Sigmoid colon (tissue), 7 donors: ENCODE measurements around the gene NFIB. TPM values are rescaled to one million over a fixed set of nuclear protein-coding genes. Genes with fewer than 3 reads are reported as not detected.
A peak's percentile ranks its signal among the peaks of the same experiment; 100 is the strongest.

Experiments used
- DNase-seq: peaks from one replicate; pipeline ENCODE4 v3.0.0-alpha.2; 2019
- H3K27ac ChIP-seq, 4 donors: fragments of 200-600 bp; sonication (generic); one replicate each; pipeline ENCODE4 v1.5.1; 2016 to 2019; ENCODE audit warnings: mild to moderate bottlenecking in 1 of 4
- H3K27me3 ChIP-seq, 3 donors: fragments of 200-600 bp; sonication (generic); one replicate each; pipeline ENCODE4 v1.5.1; 2019; ENCODE audit warnings: mild to moderate bottlenecking in 1 of 3
- H3K36me3 ChIP-seq, 4 donors: fragments of 200-600 bp; sonication (generic); one replicate each; pipeline ENCODE4 v1.5.1; 2016 to 2019
- H3K4me1 ChIP-seq, 4 donors: fragments of 200-600 bp; sonication (generic); one replicate each; pipeline ENCODE4 v1.5.1; 2017 to 2019
- H3K4me3 ChIP-seq, 4 donors: fragments of 200-600 bp; sonication (generic); one replicate each; pipeline ENCODE4 v1.5.1; 2017 to 2019; ENCODE audit warnings: mild to moderate bottlenecking in 2 of 4, moderate library complexity in 1 of 4
- H3K9me3 ChIP-seq, 4 donors: fragments of 200-600 bp in 3 of 4; sonication (generic) in 3 of 4; one replicate each; pipeline versions ENCODE4 v1.5.1 to v1.6.1; 2013 to 2019
- EP300 ChIP-seq, 4 donors: sonication (generic); formaldehyde crosslinking; IDR thresholded peaks; one replicate each; pipeline ENCODE4 v1.6.1; 2017; ENCODE audit warnings: antibody characterized with exemption in 4 of 4
- POLR2A ChIP-seq, 2 donors: fragments of 450-650 bp; IDR thresholded peaks; one replicate each; pipeline ENCODE4 v1.6.1; 2016; ENCODE audit warnings: antibody characterized with exemption in 2 of 2, mild to moderate bottlenecking in 2 of 2, moderate library complexity in 2 of 2
- POLR2AphosphoS5 ChIP-seq, 4 donors: sonication (generic); formaldehyde crosslinking; IDR thresholded peaks; one replicate each; pipeline ENCODE4 v1.6.1; 2017; ENCODE audit warnings: antibody characterized with exemption in 4 of 4
- WGBS, 2 donors: extraction: QIAGEN DNeasy Blood & Tissue Kit; methylation state at CpG; one replicate each; pipeline ENCODE4 v1.1.7; 2013; 5-methylcytosine and 5-hydroxymethylcytosine counted together
- intact Hi-C: fragments of 100-400 bp; cut with DNase I; formaldehyde crosslinking; loops from one replicate; pipeline ENCODE4 v1.15.1; 2023
- polyA plus RNA-seq, 3 donors: library from polyadenylated mRNA; stranded (reverse); fragments of 200-250 nt; gene quantifications; one replicate each; pipeline ENCODE4 v1.2.3, GENCODE V29; 2013
- total RNA-seq, 4 donors: library from RNA; depleted of rRNA; stranded (reverse); fragments of >200 nt; gene quantifications; one replicate each; pipeline ENCODE4 v1.1.0, GENCODE V29; 2016
- TF ChIP-seq, protein P1 (sequence below), 4 experiments: fragments of 450-650 bp in 3 of 4; fragments of 200-600 bp in 1 of 4; IDR thresholded peaks; one replicate each; pipeline ENCODE4 v1.5.1; 2016 to 2019; ENCODE audit warnings: antibody characterized with exemption in 4 of 4, mild to moderate bottlenecking in 3 of 4, moderate library complexity in 2 of 4
- donor health status: healthy with polysubstance abuse.
- donor health status: Bipolar disorder and iron deficiency.
- donor health status: healthy.

Gene NFIB
- total and polyA plus RNA-seq, 7 donors: 3.7 to 129 (median 45.3) TPM

- intact Hi-C loops: no loop called here
- Histone ChIP-seq H3K36me3 (no peaks in the 10 kb centered on the region), H3K27me3 (no peaks in the 10 kb centered on the region), H3K27ac (no peak overlapping the region), H3K4me1 (peaks cover 0 to 79% (median 45%) of the 10 kb centered on the region in 4 donors), H3K9me3 (no peaks in the 10 kb centered on the region), H3K4me3 (no peak overlapping the region)
- 90 to 94% methylated on average over 1 of the region's 1 CpG for WGBS, 2 donors
- TF ChIP-seq, protein P1, sequence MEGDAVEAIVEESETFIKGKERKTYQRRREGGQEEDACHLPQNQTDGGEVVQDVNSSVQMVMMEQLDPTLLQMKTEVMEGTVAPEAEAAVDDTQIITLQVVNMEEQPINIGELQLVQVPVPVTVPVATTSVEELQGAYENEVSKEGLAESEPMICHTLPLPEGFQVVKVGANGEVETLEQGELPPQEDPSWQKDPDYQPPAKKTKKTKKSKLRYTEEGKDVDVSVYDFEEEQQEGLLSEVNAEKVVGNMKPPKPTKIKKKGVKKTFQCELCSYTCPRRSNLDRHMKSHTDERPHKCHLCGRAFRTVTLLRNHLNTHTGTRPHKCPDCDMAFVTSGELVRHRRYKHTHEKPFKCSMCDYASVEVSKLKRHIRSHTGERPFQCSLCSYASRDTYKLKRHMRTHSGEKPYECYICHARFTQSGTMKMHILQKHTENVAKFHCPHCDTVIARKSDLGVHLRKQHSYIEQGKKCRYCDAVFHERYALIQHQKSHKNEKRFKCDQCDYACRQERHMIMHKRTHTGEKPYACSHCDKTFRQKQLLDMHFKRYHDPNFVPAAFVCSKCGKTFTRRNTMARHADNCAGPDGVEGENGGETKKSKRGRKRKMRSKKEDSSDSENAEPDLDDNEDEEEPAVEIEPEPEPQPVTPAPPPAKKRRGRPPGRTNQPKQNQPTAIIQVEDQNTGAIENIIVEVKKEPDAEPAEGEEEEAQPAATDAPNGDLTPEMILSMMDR (IDR thresholded peaks at IDR 0.05): no peak
- TF ChIP-seq POLR2A (IDR thresholded peaks at IDR 0.05) (no peak), POLR2AphosphoS5 (IDR thresholded peaks at IDR 0.05) (no peak), EP300 (IDR thresholded peaks at IDR 0.05) (no peak)
- no peak for DNase-seq
Observed at GRCh38 chr9:14215614-14216013, 98.3 kb downstream of the NFIB start.

DNA sequence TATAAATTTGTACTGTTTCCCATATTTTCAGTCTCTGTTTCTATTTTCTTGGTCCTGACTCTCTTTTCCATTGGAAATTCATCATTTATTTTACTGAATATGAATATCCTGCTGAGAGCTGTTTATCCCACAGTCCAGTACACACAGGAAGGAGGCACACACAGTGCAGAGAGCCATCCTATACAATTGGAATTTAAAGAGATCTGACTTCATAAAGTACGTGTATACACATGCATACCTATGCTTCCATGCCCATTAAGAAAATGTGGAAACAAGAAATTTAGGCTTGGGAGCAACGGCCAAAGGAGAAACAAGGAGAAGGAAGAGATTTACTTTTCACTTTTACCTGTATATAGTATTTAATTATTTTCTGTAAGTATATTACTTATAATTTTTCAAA lies 99.2 kb downstream of the NFIB start:
- 80 to 88% methylated on average over 2 of the region's 2 CpGs for WGBS, 2 donors
- peaks cover 0 to 75% (median 41%) of the 10 kb centered on the region in 4 donors for H3K4me1 ChIP-seq
- TF ChIP-seq POLR2AphosphoS5 (IDR thresholded peaks at IDR 0.05) (no peak), EP300 (IDR thresholded peaks at IDR 0.05) (no peak), POLR2A (IDR thresholded peaks at IDR 0.05) (no peak)
- TF ChIP-seq, protein P1 (IDR thresholded peaks at IDR 0.05): no peak
- H3K36me3 ChIP-seq: no peaks in the 10 kb centered on the region
- H3K9me3 ChIP-seq: no peaks in the 10 kb centered on the region
- no peak for DNase-seq
- H3K27me3 ChIP-seq: no peaks in the 10 kb centered on the region
- no peak overlapping the region for H3K4me3 ChIP-seq
- H3K27ac ChIP-seq: no peak overlapping the region
- intact Hi-C loops: no loop called here

GRCh38 chr9:14214065-14214684 lies 99.8 kb downstream of the NFIB start:
- TF ChIP-seq POLR2AphosphoS5 (IDR thresholded peaks at IDR 0.05) (no peak), EP300 (IDR thresholded peaks at IDR 0.05) (no peak), POLR2A (IDR thresholded peaks at IDR 0.05) (no peak)
- TF ChIP-seq, protein P1 (IDR thresholded peaks at IDR 0.05): no peak
- WGBS, 2 donors: 63 to 92% methylated on average over 3 of the region's 3 CpGs
- Histone ChIP-seq H3K27me3 (no peaks in the 10 kb centered on the region), H3K4me3 (no peak overlapping the region), H3K9me3 (no peaks in the 10 kb centered on the region), H3K36me3 (no peaks in the 10 kb centered on the region), H3K4me1 (peaks cover 0 to 75% (median 39%) of the 10 kb centered on the region in 4 donors), H3K27ac (no peak overlapping the region)
- intact Hi-C loops: no loop called here
- no peak for DNase-seq

DNA sequence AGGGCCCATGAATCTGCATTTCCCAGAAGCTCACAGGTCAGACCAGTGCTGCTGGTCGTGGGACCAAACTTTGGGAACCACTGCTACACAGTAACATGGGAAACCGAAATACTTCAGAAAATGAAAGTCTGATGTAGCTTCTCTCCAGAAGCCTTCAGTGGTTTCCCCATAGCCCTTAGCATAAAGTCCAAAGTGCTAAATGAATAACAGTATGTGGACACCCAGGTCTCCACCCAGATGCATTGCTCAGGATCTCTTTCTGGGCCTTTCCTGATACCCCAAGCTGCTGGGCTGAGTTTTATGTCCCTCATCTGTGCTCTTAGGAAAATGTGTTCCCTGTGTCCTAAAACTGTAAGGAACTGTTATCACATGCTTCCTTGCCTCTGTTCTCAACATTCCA lies 100.4 kb downstream of the NFIB start:
- H3K4me1 ChIP-seq: peaks cover 0 to 72% (median 36%) of the 10 kb centered on the region in 4 donors
- TF ChIP-seq, protein P1 (IDR thresholded peaks at IDR 0.05): no peak
- TF ChIP-seq POLR2A (IDR thresholded peaks at IDR 0.05) (no peak), EP300 (IDR thresholded peaks at IDR 0.05) (no peak), POLR2AphosphoS5 (IDR thresholded peaks at IDR 0.05) (no peak)
- no peaks in the 10 kb centered on the region for H3K27me3 ChIP-seq
- DNase-seq: no peak
- H3K36me3 ChIP-seq: no peaks in the 10 kb centered on the region
- intact Hi-C loops: no loop called here
- WGBS, 2 donors: 44 to 53% methylated on average over 2 of the region's 2 CpGs
- peak overlapping the region in 1 of 4 donors; percentile 4 for H3K27ac ChIP-seq
- H3K9me3 ChIP-seq: no peaks in the 10 kb centered on the region
- no peak overlapping the region for H3K4me3 ChIP-seq
